Chondrocyte (in vitro differentiated cells): ENCODE measurements around the gene G6PC2. TPM values are rescaled to one million over a fixed set of nuclear protein-coding genes. Genes with fewer than 3 reads are reported as not detected.

Source experiments
- DNase-seq: peaks from one replicate; pipeline ENCODE4 v3.0.0; 2021; ENCODE audit warnings: mixed read lengths, low spot score
- H3K27ac Mint-ChIP-seq: one replicate; pipeline ENCODE4 v1.8.0; 2021; ENCODE audit warnings: mild to moderate bottlenecking, moderate library complexity, mixed read lengths; ENCODE audit not compliant: unreplicated experiment
- H3K27me3 Mint-ChIP-seq: 2 replicates; pipeline ENCODE4 v1.8.0; 2021; ENCODE audit warnings: low read depth, mixed read lengths
- H3K36me3 Mint-ChIP-seq: 2 replicates; pipeline ENCODE4 v1.8.0; 2021; ENCODE audit warnings: low read depth, mixed read lengths
- H3K4me1 Mint-ChIP-seq: 2 replicates; pipeline ENCODE4 v1.8.0; 2021; ENCODE audit warnings: low read depth, mild to moderate bottlenecking, mixed read lengths
- H3K4me3 Mint-ChIP-seq: one replicate; pipeline ENCODE4 v1.8.0; 2021; ENCODE audit warnings: mild to moderate bottlenecking, moderate library complexity, mixed read lengths; ENCODE audit not compliant: unreplicated experiment
- H3K9me3 Mint-ChIP-seq: 2 replicates; pipeline ENCODE4 v1.8.0; 2021; ENCODE audit warnings: low read depth, mixed read lengths
- CTCF ChIP-seq: fragments of 200-600 bp; sonication (generic); IDR thresholded peaks from 2 replicates; pipeline ENCODE4 v1.5.0; 2021; ENCODE audit warnings: antibody characterized with exemption, mild to moderate bottlenecking, moderate library complexity
- total RNA-seq: library from RNA; stranded (reverse); gene quantifications from 3 replicates; pipeline ENCODE4 v1.2.1, GENCODE V29; 2021

Gene G6PC2
- total RNA-seq, 1 donor from 2014 or later: not detected

GRCh38 chr2:168904358-168904757 lies 3.3 kb downstream of the G6PC2 start:
- Mint-ChIP-seq H3K4me3 (no peak overlapping the region), H3K36me3 (no peaks in the 10 kb centered on the region), H3K9me3 (no peaks in the 10 kb centered on the region), H3K27me3 (peaks cover 8% of the 10 kb centered on the region), H3K27ac (no peak overlapping the region), H3K4me1 (no peaks in the 10 kb centered on the region)
- TF ChIP-seq CTCF: no peak
- DNase-seq: no peak

- Mint-ChIP-seq H3K27ac (no peak overlapping the region), H3K4me3 (no peak overlapping the region), H3K27me3 (peaks cover 26% of the 10 kb centered on the region)
Measured at GRCh38 chr2:168907940-168908662, 7.0 kb downstream of the G6PC2 start.

GRCh38 chr2:168910330-168910729 lies 9.2 kb downstream of the G6PC2 start:
- H3K9me3 Mint-ChIP-seq: no peaks in the 10 kb centered on the region
- peaks cover 21% of the 10 kb centered on the region for H3K27me3 Mint-ChIP-seq
- TF ChIP-seq CTCF: no peak
- H3K4me1 Mint-ChIP-seq: peaks cover 5% of the 10 kb centered on the region
- H3K36me3 Mint-ChIP-seq: no peaks in the 10 kb centered on the region
- no peak overlapping the region for H3K4me3 Mint-ChIP-seq
- no peak for DNase-seq
- no peak overlapping the region for H3K27ac Mint-ChIP-seq

More at GRCh38 chr2:168907940-168908662, 7.0 kb downstream of the G6PC2 start:
- Mint-ChIP-seq H3K9me3 (no peaks in the 10 kb centered on the region), H3K4me1 (peaks cover 5% of the 10 kb centered on the region), H3K36me3 (no peaks in the 10 kb centered on the region)
- DNase-seq: no peak
- TF ChIP-seq CTCF: no peak

- H3K36me3 Mint-ChIP-seq: no peaks in the 10 kb centered on the region
- peaks cover 18% of the 10 kb centered on the region for H3K27me3 Mint-ChIP-seq
- H3K9me3 Mint-ChIP-seq: no peaks in the 10 kb centered on the region
- no peak for DNase-seq
- H3K27ac Mint-ChIP-seq: no peak overlapping the region
- peaks cover 5% of the 10 kb centered on the region for H3K4me1 Mint-ChIP-seq
- TF ChIP-seq CTCF: no peak
- H3K4me3 Mint-ChIP-seq: peak overlapping the region; percentile 68
Measured at GRCh38 chr2:168912466-168912865, 11.4 kb downstream of the G6PC2 start.

- DNase-seq: no peak
- no peak overlapping the region for H3K27ac Mint-ChIP-seq
- H3K9me3 Mint-ChIP-seq: no peaks in the 10 kb centered on the region
- no peaks in the 10 kb centered on the region for H3K36me3 Mint-ChIP-seq
- H3K27me3 Mint-ChIP-seq: peaks cover 18% of the 10 kb centered on the region
- H3K4me1 Mint-ChIP-seq: peaks cover 5% of the 10 kb centered on the region
- no peak for TF ChIP-seq CTCF
- peak overlapping the region; percentile 68 for H3K4me3 Mint-ChIP-seq
Measured at GRCh38 chr2:168912901-168913369, 11.8 kb downstream of the G6PC2 start.
